ENCODE measurements around the gene CENPC. TPM values are rescaled to one million over a fixed set of nuclear protein-coding genes. Genes with fewer than 3 reads are reported as not detected.

Gene CENPC, protein sequence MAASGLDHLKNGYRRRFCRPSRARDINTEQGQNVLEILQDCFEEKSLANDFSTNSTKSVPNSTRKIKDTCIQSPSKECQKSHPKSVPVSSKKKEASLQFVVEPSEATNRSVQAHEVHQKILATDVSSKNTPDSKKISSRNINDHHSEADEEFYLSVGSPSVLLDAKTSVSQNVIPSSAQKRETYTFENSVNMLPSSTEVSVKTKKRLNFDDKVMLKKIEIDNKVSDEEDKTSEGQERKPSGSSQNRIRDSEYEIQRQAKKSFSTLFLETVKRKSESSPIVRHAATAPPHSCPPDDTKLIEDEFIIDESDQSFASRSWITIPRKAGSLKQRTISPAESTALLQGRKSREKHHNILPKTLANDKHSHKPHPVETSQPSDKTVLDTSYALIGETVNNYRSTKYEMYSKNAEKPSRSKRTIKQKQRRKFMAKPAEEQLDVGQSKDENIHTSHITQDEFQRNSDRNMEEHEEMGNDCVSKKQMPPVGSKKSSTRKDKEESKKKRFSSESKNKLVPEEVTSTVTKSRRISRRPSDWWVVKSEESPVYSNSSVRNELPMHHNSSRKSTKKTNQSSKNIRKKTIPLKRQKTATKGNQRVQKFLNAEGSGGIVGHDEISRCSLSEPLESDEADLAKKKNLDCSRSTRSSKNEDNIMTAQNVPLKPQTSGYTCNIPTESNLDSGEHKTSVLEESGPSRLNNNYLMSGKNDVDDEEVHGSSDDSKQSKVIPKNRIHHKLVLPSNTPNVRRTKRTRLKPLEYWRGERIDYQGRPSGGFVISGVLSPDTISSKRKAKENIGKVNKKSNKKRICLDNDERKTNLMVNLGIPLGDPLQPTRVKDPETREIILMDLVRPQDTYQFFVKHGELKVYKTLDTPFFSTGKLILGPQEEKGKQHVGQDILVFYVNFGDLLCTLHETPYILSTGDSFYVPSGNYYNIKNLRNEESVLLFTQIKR
- total RNA-seq = 25.7 and 28.3 TPM in 2 replicates

DNA sequence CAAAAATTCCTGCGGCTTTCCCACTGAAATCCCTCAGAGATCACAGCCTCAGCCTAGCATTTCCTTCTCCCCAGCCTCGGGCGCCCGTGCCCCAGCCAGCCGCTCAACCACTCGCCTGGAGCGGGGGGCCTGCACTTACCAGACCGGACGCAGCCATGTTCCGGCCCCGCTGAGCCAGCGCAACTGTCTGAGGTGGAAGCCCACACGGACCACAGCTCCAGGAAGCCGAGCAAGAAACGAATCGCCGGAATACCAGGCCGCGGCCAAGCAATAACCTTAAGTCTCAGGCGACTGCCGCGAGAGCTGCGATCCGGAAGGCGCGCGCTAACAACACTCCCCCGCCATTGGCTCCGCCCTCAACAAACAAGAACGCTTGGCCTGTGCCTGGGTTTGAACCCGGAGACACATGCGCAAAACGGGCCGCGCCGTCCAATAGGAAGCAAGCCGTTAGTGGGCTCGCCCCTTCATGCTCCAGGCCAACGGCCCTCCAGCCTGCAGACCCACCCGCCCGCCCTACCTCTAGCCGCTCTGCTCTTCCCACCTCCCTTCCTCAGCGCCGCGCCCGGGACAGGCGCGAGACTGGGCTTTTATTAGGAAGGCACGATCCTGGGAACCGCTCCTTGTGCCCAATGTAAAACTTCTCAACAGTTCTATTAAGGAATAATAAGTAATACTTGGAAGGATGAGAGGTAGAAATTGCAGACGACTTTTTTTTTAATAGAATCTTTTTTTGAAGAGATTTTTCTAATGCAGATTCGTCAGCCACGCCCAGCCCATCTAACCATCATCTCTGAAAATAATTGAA is at the start of gene CENPC:
Gene CENPC, minus strand, starts transcription at position 305 of the 805 bp plus-strand sequence. Its CDS starts 148 bp downstream, at position 157.
- Mint-ChIP-seq H3K27ac (peak within 1 kb of the TSS; percentile 99), H3K36me3 (ENCODE audit: low read depth) (peaks cover 26% of the 10 kb centered on the region), H3K9me3 (no peaks in the 10 kb centered on the region), H3K27me3 (no peaks in the 10 kb centered on the region), H3K4me3 (peak within 1 kb of the TSS; percentile 99), H3K4me1 (peaks cover 30% of the 10 kb centered on the region)
- intact Hi-C loops (cut with micrococcal nuclease) = loop anchor here (1.0 to 5.0 kb wide), 5 partner anchors 22 to 632 kb away; partner anchors contain the start of gene UBA6
- DNase-seq = peak; percentile 98

DNA sequence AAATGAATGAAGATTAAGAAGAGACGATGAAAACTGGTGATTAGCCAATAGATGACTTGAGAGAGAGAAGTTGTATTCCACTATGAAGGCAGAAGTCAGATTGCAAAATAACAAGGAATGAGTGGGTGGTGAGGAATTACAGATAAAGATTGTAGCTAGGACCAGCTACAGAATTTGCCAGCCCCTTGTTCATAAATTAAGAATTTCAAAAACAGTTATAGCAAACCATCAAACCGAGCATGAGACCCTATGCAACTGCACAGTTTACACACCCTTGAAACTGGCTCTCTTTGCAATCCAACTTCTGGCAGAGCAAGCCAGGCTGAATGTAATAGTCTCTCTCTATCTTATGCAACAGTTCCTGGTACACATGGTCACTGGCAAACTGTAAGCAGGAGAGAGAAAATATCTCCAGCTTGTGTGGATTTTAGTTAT is 48.5 kb upstream of the CENPC start:
- peaks cover 7% of the 10 kb centered on the region for H3K9me3 Mint-ChIP-seq
- H3K36me3 Mint-ChIP-seq (ENCODE audit: low read depth) = peaks cover 69% of the 10 kb centered on the region
- no peak for DNase-seq
- H3K27ac Mint-ChIP-seq = no peak overlapping the region
- no peak overlapping the region for H3K4me3 Mint-ChIP-seq
- H3K27me3 Mint-ChIP-seq = no peaks in the 10 kb centered on the region
- peaks cover 3% of the 10 kb centered on the region for H3K4me1 Mint-ChIP-seq
- intact Hi-C loops (cut with micrococcal nuclease) = no loop called here

DNA sequence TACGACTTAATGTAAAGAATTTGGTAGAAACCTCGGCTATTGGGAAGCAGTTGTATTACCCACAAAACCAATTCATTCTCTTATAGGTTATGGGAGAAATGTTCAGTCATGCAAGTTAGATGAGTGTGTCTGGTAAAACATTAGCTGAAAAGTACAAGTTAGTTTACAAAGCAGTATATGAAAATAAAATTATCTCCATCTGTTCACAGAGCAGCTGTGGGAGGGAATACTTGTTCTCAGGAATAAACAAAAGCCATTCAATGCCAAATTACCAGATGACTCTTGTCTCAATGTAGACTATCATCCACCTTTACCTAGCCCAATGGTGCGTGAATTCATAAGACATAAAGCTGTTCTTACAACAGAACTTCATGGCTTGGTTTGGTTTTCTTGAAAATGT is 41.9 kb upstream of the CENPC start:
- DNase-seq = no peak
- H3K4me1 Mint-ChIP-seq = peaks cover 3% of the 10 kb centered on the region
- H3K27me3 Mint-ChIP-seq = no peaks in the 10 kb centered on the region
- H3K9me3 Mint-ChIP-seq = peaks cover 2% of the 10 kb centered on the region
- H3K4me3 Mint-ChIP-seq = no peak overlapping the region
- no peak overlapping the region for H3K27ac Mint-ChIP-seq
- H3K36me3 Mint-ChIP-seq (ENCODE audit: low read depth) = peaks cover 52% of the 10 kb centered on the region
- intact Hi-C loops (cut with micrococcal nuclease) = no loop called here

DNA sequence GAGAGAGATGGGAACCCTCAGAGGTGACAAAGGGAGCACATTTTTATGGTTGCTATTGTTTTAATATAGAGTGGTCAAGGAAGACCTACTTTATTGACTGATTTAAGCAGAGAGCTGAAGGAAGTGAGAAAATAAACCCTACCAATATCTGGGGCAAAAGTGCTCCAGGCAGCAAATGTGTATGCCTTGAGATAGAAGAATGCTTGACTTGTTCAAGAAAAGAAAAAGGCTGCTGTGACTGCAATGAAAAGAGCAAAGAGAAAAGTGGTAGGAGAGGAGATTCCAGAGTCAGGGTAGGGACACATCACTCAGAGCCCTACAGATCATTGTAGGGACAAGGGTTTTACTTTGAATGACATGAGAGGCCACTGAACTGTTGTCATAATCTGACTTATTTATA is 39.2 kb upstream of the CENPC start:
- peaks cover 53% of the 10 kb centered on the region for H3K36me3 Mint-ChIP-seq (ENCODE audit: low read depth)

DNA sequence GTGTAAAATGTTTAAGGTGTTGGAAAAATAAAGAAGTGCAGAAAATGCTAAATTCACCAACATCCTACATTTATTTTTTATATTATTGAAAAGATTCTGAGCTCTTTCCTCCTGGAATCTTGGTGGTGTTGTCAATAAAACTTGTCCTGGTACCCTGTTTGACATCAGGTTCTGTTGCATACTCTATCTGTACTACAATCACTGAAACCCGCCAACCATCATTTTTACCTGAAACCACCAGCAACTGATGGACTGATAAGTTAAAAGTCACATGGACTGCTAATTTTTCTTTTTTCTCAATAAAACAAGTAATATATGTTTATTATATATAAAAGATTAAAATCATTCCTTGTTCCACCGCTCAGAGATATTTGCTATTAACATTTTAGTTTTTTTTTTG is 36.6 kb upstream of the CENPC start:
- Mint-ChIP-seq H3K4me1 (peaks cover 26% of the 10 kb centered on the region), H3K36me3 (ENCODE audit: low read depth) (peaks cover 53% of the 10 kb centered on the region), H3K9me3 (peaks cover 10% of the 10 kb centered on the region), H3K4me3 (peak overlapping the region; percentile 79), H3K27me3 (no peaks in the 10 kb centered on the region), H3K27ac (peak overlapping the region; percentile 93)
- intact Hi-C loops (cut with micrococcal nuclease) = loop anchor here (1.0 to 5.0 kb wide), 8 partner anchors 9 to 665 kb away; partner anchors contain the start of genes STAP1, TMPRSS11B and UBA6
- DNase-seq = no peak

More for the DNA sequence above, 39.2 kb upstream of the CENPC start:
- intact Hi-C loops (cut with micrococcal nuclease) = loop anchor here (5.0 kb wide), 2 partner anchors 73 to 663 kb away; partner anchors contain the start of gene TMPRSS11B
- no peak for DNase-seq
- Mint-ChIP-seq H3K27ac (no peak overlapping the region), H3K4me3 (no peak overlapping the region), H3K9me3 (peaks cover 4% of the 10 kb centered on the region), H3K27me3 (no peaks in the 10 kb centered on the region), H3K4me1 (peaks cover 19% of the 10 kb centered on the region)

DNA sequence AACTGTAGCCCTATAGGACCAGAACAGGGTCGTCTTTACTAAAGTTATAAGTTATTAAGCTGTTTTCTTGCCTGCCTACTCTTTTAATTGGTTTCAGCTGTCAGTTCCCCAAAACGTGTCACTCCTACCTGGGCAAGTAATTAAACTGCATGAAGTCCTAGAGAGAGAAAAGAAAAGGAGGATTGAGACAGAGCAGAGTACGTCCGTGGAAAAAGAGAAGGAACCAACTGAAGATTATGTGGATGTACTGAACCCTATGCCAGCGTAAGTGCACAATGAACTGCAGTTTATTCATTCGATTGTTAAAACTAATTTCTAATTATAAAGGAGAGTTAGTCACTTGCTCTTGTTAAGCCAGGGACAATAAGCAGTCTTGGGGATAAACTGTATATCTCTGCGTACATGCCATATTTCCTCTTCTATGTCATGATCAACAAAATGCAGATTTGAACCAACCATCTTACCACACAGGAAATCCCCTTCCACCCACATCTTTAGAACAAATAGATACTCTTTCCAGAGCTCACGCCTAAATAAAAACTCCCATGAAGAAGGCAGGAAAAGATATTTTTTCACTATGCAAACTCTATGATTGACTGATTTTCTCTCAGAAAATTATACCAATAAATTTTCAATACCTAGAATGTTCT is 36.0 kb upstream of the CENPC start:
- Mint-ChIP-seq H3K27ac (peak overlapping the region; percentile 93), H3K36me3 (ENCODE audit: low read depth) (peaks cover 51% of the 10 kb centered on the region), H3K4me1 (peaks cover 27% of the 10 kb centered on the region), H3K9me3 (peaks cover 8% of the 10 kb centered on the region), H3K4me3 (peak overlapping the region; percentile 79), H3K27me3 (no peaks in the 10 kb centered on the region)
- intact Hi-C loops (cut with micrococcal nuclease) = loop anchor here (1.0 to 5.0 kb wide), 8 partner anchors 8 to 666 kb away; partner anchors contain the start of genes STAP1, TMPRSS11B and UBA6
- peak; percentile 83 for DNase-seq

DNA sequence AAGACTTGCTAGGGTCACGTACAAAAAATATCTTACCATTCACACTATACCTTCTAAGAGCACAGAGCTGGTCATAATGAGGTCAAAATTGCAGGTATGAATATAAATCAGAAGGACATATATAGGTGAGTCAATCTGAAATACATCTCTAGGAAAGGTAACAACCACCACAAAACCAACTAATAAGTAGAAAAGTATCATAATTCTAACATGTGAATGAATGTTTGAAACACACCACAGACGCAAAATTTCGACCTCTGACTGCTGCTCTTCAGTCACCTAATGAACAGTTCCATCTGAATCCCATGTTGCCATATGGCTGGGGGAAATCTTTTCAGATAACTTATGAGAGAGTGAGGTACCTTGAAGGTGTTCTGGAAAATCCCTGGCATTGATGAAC is 35.3 kb upstream of the CENPC start:
- H3K27me3 Mint-ChIP-seq = no peaks in the 10 kb centered on the region
- peaks cover 32% of the 10 kb centered on the region for H3K4me1 Mint-ChIP-seq
- H3K36me3 Mint-ChIP-seq (ENCODE audit: low read depth) = peaks cover 50% of the 10 kb centered on the region
- intact Hi-C loops (cut with micrococcal nuclease) = loop anchor here (2.0 to 5.0 kb wide), 4 partner anchors 14 to 667 kb away; partner anchors contain the start of gene TMPRSS11B
- peak overlapping the region; percentile 93 for H3K27ac Mint-ChIP-seq
- peak overlapping the region; percentile 79 for H3K4me3 Mint-ChIP-seq
- DNase-seq = no peak
- peaks cover 8% of the 10 kb centered on the region for H3K9me3 Mint-ChIP-seq

DNA sequence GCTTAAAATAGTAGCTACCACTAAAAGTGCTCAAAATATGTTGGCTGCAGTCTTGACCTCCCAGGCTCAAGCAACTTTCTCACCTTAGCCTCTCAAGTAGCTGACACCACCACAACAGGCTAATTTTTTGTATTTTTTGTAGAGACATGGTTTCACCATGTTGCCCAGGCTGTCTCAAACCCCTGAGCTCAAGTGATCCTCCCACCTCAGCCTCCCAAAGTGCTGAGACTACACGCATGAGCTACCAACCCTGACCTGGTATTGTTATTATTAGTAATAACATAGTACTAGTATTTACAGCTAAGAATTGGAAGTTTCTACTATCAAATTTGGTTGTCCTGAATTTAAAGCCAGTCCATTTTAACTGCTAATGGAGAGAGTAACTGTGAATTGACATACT is 31.2 kb upstream of the CENPC start:
- Mint-ChIP-seq H3K27me3 (no peaks in the 10 kb centered on the region), H3K36me3 (ENCODE audit: low read depth) (peaks cover 44% of the 10 kb centered on the region), H3K4me3 (no peak overlapping the region), H3K9me3 (peaks cover 8% of the 10 kb centered on the region), H3K27ac (peak overlapping the region; percentile 32), H3K4me1 (peaks cover 51% of the 10 kb centered on the region)
- intact Hi-C loops (cut with micrococcal nuclease) = no loop called here
- no peak for DNase-seq

DNA sequence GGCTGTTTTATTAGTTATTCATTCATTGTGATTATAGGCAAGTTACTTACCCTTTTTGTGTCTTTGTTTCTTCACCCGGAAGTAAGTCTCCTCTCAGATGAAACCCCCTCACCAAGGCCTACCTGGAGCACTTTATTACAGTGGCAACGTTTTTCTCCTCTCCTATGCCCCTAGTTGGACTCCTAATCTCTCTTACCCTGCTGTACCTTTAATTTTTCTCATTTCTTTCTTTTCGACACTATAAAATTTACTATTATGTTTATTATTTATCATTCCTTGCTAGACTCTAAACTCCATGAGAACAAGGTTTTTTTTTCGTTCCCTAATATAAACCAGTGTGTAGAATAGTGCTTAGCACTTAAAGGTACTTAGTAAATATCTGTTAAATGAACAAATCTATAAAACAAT is 30.8 kb upstream of the CENPC start:
- peak overlapping the region; percentile 68 for H3K4me3 Mint-ChIP-seq
- H3K36me3 Mint-ChIP-seq (ENCODE audit: low read depth) = peaks cover 43% of the 10 kb centered on the region
- no peak for DNase-seq
- intact Hi-C loops (cut with micrococcal nuclease) = no loop called here
- peaks cover 8% of the 10 kb centered on the region for H3K9me3 Mint-ChIP-seq
- H3K4me1 Mint-ChIP-seq = peaks cover 46% of the 10 kb centered on the region
- peak overlapping the region; percentile 83 for H3K27ac Mint-ChIP-seq
- H3K27me3 Mint-ChIP-seq = no peaks in the 10 kb centered on the region

DNA sequence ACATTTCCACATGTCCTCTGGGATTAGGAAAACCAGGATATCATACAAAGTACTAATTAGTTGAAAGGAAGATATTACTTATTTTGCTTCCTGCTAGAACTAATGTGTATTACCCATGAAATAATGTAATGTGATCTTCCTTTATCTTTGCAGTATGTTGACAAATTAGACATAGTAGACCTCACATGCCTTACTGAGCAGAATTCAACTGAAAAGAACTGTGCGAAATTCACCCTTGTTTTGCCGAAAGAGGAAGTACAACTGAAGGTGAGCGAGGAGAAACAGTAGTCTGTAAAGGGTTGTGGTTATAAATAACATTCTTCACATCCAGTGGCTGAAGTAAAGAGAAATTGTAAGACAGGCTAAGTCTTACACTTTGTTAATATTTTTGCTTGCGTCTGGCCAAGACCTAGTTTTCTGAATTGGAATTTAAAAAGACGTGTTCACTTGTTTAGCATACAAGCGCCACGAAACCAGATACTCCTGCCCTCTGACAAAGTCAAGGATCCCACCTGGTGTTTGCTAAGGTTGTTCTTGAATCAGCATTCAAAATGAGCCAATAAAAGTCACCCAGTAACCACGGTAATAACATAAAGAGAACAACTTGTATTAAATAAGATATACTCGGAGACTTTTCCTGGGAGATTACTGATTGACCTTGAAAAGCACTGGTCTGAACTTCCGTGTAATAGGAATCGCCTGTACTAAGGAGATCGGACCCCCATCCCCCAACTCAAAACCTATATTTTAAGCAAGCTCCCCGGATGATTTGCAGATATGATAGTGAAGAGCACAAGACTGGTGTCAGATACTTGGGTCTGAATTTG is 30.1 kb upstream of the CENPC start:
- Mint-ChIP-seq H3K27ac (peak overlapping the region; percentile 83), H3K9me3 (peaks cover 8% of the 10 kb centered on the region), H3K36me3 (ENCODE audit: low read depth) (peaks cover 42% of the 10 kb centered on the region), H3K4me1 (peaks cover 42% of the 10 kb centered on the region), H3K27me3 (no peaks in the 10 kb centered on the region), H3K4me3 (peak overlapping the region; percentile 68)
- intact Hi-C loops (cut with micrococcal nuclease) = loop anchor here (1.0 kb wide), 1 partner anchor 8 kb away; no protein-coding TSS in a partner anchor
- DNase-seq = peak; percentile 74

DNA sequence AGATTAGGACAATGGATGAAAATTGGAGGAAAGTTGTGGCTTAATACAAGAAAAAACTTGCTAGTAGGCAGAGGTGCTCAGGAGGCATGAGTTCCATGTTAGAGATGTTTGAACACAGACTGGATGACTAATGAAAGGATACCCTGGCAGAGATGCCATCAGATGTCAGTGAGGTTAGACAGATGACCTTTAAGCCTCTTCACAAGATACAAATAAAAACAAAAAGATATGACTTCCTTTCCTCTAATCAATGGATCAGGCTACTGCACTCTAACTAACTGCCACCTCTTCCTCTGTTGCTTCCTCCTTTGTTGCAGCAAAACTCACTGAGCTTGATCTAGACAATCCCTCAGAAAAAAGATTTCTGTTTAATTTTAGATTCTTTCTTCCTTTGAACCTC is 27.9 kb upstream of the CENPC start:
- no peaks in the 10 kb centered on the region for H3K9me3 Mint-ChIP-seq
- H3K27ac Mint-ChIP-seq = peak overlapping the region; percentile 31
- H3K4me1 Mint-ChIP-seq = peaks cover 40% of the 10 kb centered on the region
- H3K4me3 Mint-ChIP-seq = peak overlapping the region; percentile 23
- DNase-seq = no peak
- no peaks in the 10 kb centered on the region for H3K27me3 Mint-ChIP-seq
- intact Hi-C loops (cut with micrococcal nuclease) = loop anchor here (1.0 to 2.0 kb wide), 2 partner anchors 8 to 14 kb away; partner anchors contain the start of gene STAP1
- peaks cover 32% of the 10 kb centered on the region for H3K36me3 Mint-ChIP-seq (ENCODE audit: low read depth)

DNA sequence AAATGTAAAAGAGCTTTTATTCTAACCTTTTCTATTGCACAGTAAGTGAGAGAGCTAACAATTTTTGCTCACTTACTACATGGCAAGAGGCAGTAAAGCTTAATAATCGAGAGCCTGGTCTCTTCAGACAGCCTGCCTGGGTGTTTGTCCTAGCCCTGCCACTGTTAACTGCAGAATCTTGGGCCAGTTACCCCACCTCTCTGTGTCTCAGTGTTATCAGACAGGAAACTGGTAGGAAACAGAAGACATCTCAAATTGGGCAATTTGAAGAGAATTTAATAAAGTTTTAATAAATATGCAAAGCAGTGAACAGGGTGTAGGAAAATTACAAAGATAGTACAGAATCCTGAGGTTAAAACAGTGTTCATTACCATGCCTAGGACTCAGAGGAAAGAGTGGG is 26.7 kb upstream of the CENPC start:
- Mint-ChIP-seq H3K4me1 (peaks cover 42% of the 10 kb centered on the region), H3K27me3 (no peaks in the 10 kb centered on the region), H3K27ac (no peak overlapping the region), H3K4me3 (no peak overlapping the region), H3K36me3 (ENCODE audit: low read depth) (peaks cover 29% of the 10 kb centered on the region), H3K9me3 (no peaks in the 10 kb centered on the region)
- intact Hi-C loops (cut with micrococcal nuclease) = loop anchor here (2.0 kb wide), 1 partner anchor 13 kb away; the partner anchor contains the start of gene STAP1
- DNase-seq = no peak

Data from activated CD4-positive, alpha-beta T cell treated with anti-CD3 and anti-CD28 coated beads, Interleukin-2, amount 10 ng/mL, durations not matched to agents 24 days and 14 days (primary cell).